GM10248 (cell line): ENCODE results near the gene TUBB6.

Source experiments
- CTCF ChIA-PET: fragments of 300-600 bp; sonication (Branson Sonifier 250); formaldehyde crosslinking; extraction: SDS; loops from one replicate; lab custom pipeline; 2021; ENCODE audit warnings: antibody characterized with exemption; lab: Yijun Ruan, JAX
- POLR2A ChIA-PET: fragments of 350-650 bp; sonication (Branson Sonifier 250); formaldehyde crosslinking; extraction: SDS; loops from one replicate; lab custom pipeline; 2020; ENCODE audit warnings: antibody characterized with exemption; lab: Yijun Ruan, JAX
- DNase-seq: peaks from one replicate; pipeline ENCODE4 v3.0.0; 2012; ENCODE audit errors: extremely low spot score
- CTCF ChIP-seq: IDR thresholded peaks from 2 replicates; pipeline ENCODE4 v1.5.1; 2012; ENCODE audit warnings: mild to moderate bottlenecking, low read depth; ENCODE audit errors: extremely low read depth, missing control alignments, control extremely low read depth

The TUBB6 gene

GRCh38 chr18:12336171-12336613 is 28.2 kb downstream of the TUBB6 start:
- CTCF ChIA-PET, result interaction anchor here (1.2 to 2.5 kb wide), 4 partner anchors 8 to 37 kb away, joined by 3 to 14 read pairs (median 4); no protein-coding TSS in a partner anchor
- POLR2A ChIA-PET, result no interaction called here
- DNase-seq, result no peak
- no peak for TF ChIP-seq CTCF

- no peak for TF ChIP-seq CTCF
- ChIA-PET POLR2A (no interaction called here), CTCF (interaction anchor here (2.5 kb wide), 2 partner anchors 9 to 11 kb away, joined by 5 to 14 read pairs; no protein-coding TSS in a partner anchor)
- DNase-seq, result no peak
Measured at GRCh38 chr18:12336887-12337286, 28.8 kb downstream of the TUBB6 start.

GRCh38 chr18:12338382-12338781 is 30.3 kb downstream of the TUBB6 start:
- POLR2A ChIA-PET, result no interaction called here
- CTCF ChIA-PET, result interaction anchor here (1.2 to 2.7 kb wide), 2 partner anchors 11 to 20 kb away, joined by 3 to 13 read pairs; no protein-coding TSS in a partner anchor
- no peak for TF ChIP-seq CTCF
- no peak for DNase-seq

GRCh38 chr18:12340945-12341660 is 33.1 kb downstream of the TUBB6 start:
- POLR2A ChIA-PET, result interaction anchor here (0.6 kb wide), 1 partner anchor 491 kb away, joined by 4 read pairs; no protein-coding TSS in a partner anchor
- CTCF ChIA-PET, result interaction anchor here (1.7 to 2.7 kb wide), 2 partner anchors 13 to 14 kb away, joined by 8 to 13 read pairs; no protein-coding TSS in a partner anchor
- no peak for TF ChIP-seq CTCF
- no peak for DNase-seq

GRCh38 chr18:12342661-12343060 is 34.6 kb downstream of the TUBB6 start:
- CTCF ChIA-PET, result interaction anchor here (1.7 kb wide), 1 partner anchor 15 kb away, joined by 8 read pairs; no protein-coding TSS in a partner anchor
- no peak for DNase-seq
- no peak for TF ChIP-seq CTCF
- POLR2A ChIA-PET, result no interaction called here

GRCh38 chr18:12345491-12346239 is 37.6 kb downstream of the TUBB6 start:
- no peak for TF ChIP-seq CTCF
- DNase-seq, result no peak
- POLR2A ChIA-PET, result interaction anchor here (0.6 kb wide), 1 partner anchor 10 kb away, joined by 5 read pairs; no protein-coding TSS in a partner anchor
- CTCF ChIA-PET, result no interaction called here
